ENCODE measurements around the gene HLA-A.
A peak's percentile ranks its signal among the peaks of the same experiment; 100 is the strongest.
"Not testable (repeated sequence)": the region's sequence is repeated elsewhere in the genome, so short reads cannot be mapped to it uniquely, and the experiment has no call there.

The HLA-A gene

DNA sequence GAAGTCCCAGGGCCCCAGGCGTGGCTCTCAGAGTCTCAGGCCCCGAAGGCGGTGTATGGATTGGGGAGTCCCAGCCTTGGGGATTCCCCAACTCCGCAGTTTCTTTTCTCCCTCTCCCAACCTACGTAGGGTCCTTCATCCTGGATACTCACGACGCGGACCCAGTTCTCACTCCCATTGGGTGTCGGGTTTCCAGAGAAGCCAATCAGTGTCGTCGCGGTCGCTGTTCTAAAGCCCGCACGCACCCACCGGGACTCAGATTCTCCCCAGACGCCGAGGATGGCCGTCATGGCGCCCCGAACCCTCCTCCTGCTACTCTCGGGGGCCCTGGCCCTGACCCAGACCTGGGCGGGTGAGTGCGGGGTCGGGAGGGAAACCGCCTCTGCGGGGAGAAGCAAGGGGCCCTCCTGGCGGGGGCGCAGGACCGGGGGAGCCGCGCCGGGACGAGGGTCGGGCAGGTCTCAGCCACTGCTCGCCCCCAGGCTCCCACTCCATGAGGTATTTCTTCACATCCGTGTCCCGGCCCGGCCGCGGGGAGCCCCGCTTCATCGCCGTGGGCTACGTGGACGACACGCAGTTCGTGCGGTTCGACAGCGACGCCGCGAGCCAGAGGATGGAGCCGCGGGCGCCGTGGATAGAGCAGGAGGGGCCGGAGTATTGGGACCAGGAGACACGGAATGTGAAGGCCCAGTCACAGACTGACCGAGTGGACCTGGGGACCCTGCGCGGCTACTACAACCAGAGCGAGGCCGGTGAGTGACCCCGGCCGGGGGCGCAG lies at the start of gene HLA-A:
Gene HLA-A, plus strand, starts transcription at position 258 of the 778 bp plus-strand sequence. Its CDS starts 22 bp downstream, at position 280.
- peak; percentile 78 to 90 for DNase-seq (ENCODE audit: extremely low read depth in 1 of 2, low read depth in 1 of 2)

DNA sequence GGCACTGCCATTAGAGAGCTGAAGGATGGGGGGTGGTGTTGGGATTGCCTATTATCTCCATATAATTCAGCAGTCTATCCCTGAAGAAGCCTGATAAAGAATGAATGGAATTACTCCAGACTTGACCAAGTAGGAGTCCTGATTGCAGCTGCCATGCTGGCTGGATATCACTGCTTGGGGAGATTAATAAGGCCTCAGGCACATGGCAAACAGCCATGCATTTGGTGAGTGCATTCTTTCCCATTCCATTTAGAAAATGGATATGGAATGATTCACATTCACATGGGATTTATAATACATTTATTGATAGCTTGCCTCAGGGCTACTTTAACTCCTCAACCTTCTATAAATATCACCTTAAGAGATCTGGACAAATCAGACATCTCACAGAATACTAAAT lies 49.6 kb upstream of the HLA-A start:
- no peak for DNase-seq (ENCODE audit: extremely low read depth in 1 of 2, low read depth in 1 of 2)

DNA sequence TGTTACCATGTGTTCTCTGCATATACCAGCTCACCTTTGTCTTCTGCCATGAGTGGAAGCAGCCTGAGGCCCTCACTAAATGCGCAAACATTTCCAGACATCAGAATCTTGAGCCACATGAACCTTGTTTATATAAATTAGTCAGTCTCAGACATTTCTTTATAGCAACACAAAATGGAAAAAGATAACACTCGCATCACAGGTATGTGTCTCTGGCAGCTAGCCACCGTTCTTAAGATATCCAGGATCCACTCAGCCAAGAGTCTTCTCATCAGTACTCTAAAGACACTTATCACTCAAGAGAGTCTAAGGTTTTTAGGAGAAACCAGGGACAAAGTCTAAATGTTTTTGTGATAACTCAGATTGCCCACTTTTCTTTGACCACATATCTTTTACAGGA lies 43.1 kb upstream of the HLA-A start:
- DNase-seq (ENCODE audit: extremely low read depth in 1 of 2, low read depth in 1 of 2) = no peak

DNA sequence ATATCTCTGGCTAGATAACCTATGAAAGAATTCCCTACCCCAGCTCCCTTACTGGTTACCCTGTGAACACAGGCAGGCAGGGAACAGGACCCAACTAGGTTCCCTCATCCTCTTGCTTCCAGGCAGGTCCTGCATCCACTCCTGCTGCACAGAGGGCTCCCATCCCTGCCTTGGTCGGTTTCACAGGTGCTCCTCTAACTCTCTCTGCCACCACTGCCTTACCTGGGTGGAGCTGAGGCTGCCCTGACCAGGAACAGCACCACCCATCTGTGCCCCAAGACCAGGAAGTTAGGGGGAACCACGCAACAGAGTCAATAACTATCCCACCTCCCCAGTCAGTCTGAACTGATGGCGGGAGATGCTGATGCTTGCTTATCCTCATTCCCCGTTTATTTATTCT lies 37.0 kb upstream of the HLA-A start:
- no peak for DNase-seq (ENCODE audit: extremely low read depth in 1 of 2, low read depth in 1 of 2)

DNA sequence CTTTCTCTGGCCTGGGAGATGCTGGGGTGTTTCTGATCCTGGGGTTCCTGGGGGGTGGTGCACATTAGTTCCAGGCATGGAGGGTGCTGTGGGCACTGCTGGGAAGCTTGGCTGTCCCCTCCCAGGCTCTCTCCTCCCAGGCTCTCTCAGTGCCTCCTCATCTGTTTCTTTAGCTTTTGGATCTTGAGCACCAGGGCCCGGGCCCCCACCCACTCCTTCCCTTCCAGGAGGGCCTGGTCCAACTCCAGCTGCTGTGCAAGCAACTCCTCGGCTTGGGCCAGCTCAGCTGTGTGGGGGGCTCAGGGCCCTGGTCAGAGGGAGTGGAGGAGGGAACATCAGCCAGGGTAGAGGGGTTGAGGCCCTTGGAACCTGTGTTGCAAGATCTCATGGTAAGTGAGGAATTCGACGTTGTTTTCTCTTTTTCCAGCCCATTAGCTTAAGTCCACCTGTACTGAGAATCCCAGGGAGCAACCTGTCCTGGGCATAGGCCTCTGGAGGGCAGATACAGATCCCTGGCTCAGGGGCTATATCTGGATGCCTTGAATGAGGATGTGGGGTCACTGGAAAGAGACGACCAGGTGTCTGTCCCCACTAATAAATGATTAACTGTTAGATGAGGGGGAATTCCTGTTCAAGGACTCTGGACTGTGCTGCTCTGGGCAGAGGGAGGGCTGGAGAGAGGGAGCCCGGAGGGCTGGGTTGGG lies 34.5 kb upstream of the HLA-A start:
- DNase-seq (ENCODE audit: extremely low read depth in 1 of 2, low read depth in 1 of 2) = no peak

DNA sequence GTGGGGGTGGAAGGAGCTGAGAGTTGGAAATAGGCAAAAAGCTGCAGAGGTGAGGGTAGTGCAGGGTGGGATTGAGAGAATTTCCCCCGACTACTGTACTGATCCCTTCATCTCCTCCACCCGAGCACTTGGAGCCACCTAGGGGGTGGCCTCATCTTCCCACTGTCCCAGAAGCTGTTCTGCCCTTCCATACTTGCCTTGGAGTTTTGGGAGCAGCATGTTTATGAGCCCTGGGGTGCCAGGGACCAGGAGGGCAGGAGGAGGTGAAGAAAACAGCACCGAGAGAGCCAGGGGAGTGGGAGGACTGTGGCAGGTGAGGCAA lies 34.0 kb upstream of the HLA-A start:
- no peak for DNase-seq (ENCODE audit: extremely low read depth in 1 of 2, low read depth in 1 of 2)

DNA sequence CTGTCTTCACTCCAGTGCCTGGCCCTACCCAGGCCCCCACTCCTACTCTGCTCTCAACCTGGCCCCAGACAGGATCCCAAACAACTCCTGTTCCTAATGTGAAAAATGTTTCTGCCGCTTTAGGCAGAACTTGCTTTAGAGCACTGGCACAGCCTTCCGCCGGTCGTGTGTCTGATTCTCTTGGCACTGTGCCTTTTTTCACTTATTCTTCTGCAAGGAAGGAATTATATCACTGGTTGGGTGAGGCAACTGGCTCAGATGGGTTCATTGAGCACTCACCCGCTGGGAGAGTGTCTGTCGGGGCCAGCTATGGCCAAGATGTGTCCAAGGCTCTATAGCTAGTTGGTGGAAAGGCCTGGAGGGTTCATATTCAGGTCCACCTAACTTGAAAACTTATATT lies 33.6 kb upstream of the HLA-A start:
- DNase-seq (ENCODE audit: extremely low read depth in 1 of 2, low read depth in 1 of 2) = no peak

DNA sequence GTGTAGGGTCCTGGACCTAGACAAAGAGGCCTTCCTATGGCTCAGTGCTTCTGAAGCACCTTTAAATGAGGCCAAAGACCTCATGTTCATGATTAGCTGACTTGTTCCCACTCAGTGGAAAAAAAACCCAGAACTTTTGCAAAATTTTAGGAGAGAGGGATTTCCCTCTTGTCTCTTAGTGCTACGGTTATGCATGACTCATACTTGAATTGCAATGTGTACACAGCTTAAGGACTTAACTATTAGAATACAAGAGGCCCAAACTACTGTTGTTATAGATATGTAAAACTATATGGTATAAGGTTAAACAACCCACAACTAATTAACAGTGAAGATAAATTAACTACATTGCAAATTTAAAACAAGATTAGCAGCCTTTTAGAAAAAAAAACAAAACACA lies 32.3 kb upstream of the HLA-A start:
- no peak for DNase-seq (ENCODE audit: extremely low read depth in 1 of 2, low read depth in 1 of 2)

DNA sequence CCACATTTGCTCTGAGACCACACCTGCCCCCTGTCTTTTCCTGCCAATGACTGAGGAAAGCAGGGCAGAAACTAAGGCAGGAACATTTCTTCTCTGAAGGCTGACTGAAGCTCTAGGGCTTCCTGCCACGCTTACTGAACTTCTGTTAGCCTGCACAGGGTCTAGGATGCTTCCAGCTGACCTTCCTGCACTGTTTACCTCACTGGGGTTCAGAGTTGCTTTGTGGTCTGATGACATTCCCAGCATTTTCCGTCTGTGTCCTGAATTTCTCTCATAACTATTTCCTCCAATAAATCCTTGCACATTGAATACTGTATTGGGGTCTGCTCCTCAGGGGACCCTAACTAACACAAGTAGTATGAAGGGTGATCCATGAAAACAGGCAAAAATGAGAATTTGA lies 29.5 kb upstream of the HLA-A start:
- no peak for DNase-seq (ENCODE audit: extremely low read depth in 1 of 2, low read depth in 1 of 2)

DNA sequence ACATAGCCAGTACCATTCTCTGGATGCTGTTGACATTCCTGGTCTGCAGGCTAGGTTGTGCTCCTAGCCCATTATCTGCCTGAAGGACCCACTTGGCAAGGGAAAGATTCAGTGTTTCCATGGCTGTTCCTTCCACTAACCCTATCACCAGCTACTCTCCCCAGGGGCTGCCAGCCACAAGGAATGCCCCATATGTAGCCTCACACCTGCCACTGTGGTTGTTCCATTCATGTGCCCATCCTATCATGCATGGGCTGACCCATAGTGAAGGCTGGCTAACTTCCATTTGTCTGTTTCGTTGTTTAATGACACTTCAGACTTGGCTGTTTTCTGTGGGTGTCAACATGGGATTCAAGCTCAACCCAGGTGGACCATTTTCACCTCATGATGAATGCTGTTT lies 25.6 kb upstream of the HLA-A start:
- DNase-seq (ENCODE audit: extremely low read depth in 1 of 2, low read depth in 1 of 2) = no peak

DNA sequence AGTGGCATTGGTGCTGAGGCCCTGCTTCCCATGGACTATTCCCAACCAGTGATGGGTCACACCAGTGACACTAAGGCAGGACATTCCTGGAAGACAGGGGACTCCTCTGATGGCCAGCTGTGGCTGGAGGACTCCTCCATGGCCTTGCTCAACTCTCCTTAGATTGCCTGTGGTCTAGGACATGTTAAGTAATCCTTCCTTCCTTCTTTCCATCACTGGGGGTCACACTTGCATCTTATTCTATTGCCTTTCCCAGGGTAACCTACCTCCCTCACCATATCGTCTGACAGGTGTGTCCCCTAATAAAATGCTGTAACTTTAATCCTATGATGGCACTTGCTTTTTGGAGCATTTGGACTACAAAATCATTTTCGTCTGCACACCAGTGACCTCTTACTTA lies 24.5 kb upstream of the HLA-A start:
- no peak for DNase-seq (ENCODE audit: extremely low read depth in 1 of 2, low read depth in 1 of 2)

DNA sequence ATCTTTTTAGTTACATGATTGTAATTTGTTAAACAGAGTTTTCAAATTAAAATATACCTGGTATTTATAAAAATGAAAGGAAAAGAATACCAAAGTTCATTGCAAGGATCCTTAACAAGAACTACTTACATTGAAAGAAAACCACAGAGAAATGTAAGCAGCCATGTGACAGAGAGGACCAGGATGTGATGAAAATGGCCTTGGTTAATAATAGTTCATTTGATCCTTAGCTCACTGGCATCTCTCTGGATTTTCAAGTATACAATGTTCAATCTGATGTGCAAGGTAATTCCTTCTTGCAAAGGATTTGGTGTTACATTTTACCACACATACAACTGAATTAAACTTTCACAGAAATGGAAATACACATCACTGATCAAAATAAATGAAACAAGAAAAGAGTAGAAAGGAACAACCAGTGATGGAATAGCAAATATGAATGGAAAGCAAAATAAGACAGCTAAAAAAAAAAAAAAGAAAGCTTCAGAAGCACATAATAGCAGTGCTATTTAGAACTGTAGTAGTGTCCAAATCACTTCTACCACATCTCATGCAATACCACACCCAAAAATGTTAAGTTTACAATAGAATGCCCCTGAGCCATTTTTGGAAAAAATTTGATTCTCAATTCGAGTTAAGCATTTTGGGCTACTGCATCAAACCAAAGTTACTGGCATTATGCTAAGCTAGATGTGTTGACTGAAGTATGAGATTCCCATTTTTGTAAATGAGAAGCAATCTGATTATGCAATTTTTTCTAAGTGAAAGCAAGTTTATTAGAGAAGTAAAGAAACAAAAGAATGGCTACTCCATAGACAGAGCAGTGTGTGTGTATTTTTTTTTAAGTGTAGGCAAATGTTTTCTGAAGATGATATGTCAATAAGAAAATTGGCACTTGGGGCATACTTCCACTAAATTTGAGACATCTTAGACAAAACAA lies 22.6 kb upstream of the HLA-A start:
- no peak for DNase-seq (ENCODE audit: extremely low read depth in 1 of 2, low read depth in 1 of 2)

DNA sequence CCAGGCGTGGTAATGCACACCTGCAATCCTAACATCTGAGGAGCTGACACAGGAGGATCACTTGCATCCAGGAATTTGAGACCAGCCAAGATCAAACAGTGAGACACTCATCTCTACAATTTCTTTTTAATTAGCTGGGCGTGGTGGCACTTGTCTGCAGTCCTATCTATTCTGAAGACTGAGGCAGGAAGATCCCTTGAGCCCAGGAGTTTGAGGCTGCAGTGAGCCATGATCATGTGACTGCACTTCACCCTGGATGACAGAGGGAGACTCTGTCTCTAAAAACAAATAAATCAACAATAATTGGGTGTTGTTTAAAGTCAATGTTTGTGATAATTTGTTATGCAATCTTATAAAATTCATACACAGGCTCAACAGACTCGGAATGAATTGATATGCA lies 18.0 kb upstream of the HLA-A start:
- no peak for DNase-seq (ENCODE audit: extremely low read depth in 1 of 2, low read depth in 1 of 2)

DNA sequence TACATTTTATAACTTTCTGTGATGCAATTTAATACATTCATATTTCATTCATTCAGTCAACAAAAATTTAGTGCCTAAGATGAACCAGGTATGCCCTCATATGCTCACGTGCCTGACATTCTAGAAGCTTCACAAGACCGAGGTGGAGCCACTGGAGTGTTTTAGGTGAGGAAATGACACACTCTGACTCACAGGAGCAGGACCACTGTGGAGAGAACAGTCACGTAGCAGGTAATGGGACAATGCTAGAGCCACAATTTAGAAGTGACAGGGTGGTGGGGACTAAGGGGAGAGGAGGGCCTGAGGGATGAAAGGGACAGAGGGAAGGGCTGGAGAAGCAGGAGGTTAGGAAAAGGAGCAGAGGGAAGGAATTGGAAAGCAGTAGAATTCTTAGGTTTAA lies 17.6 kb upstream of the HLA-A start:
- peak in 1 of 2 donors; percentile 22 for DNase-seq (ENCODE audit: extremely low read depth in 1 of 2, low read depth in 1 of 2)

DNA sequence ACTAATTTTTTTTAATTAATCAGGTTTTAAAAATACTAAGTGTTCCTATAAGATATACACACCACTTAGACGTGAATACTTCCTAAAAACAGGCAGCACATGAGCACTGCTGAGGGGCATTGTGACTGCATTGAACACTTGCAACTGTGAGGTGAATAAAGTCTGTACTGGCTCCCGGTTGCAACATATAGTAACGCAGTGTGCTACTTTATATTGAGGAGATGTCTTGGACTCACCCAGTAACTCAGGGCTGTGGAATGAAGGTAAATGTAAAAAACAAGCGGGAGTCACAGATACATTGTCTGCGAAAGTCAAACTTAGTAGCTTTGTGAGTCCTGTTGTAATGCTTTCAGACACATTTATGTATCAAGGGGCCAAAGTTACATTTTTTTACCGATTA lies 17.0 kb upstream of the HLA-A start:
- no peak for DNase-seq (ENCODE audit: extremely low read depth in 1 of 2, low read depth in 1 of 2)

DNA sequence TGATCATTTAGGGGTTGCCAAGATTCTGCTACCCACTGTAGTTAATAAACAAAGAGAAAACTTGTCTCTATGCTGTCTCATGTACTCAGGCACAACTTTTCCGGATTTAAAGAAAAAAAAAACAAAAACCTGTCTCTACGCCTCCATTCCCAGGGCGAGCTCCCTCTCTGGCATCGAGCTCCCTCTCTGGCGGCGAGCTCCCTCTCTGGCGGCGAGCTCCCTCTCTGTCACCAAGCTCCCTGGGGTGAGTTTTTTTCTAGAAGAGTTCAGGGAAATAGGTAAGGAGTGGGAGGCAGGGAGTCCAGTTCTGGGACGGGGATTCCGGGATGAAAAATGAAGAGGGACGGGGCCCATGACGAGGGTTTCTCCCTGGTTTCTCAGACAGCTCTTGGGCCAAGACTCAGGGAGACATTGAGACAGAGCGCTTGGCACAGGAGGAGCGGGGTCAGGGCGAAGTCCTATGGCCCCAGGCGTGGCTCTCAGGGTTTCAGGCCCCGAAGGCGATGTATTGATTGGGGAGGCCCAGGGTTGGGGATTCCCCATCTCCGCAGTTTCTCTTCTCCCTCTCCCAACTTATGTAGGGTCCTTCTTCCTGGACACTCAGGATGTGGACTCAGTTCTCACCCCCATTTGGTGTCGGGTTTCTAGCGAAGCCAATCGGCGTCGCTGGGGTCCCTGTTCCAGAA lies 16.5 kb upstream of the HLA-A start:
- DNase-seq (ENCODE audit: extremely low read depth in 1 of 2, low read depth in 1 of 2) = no peak

DNA sequence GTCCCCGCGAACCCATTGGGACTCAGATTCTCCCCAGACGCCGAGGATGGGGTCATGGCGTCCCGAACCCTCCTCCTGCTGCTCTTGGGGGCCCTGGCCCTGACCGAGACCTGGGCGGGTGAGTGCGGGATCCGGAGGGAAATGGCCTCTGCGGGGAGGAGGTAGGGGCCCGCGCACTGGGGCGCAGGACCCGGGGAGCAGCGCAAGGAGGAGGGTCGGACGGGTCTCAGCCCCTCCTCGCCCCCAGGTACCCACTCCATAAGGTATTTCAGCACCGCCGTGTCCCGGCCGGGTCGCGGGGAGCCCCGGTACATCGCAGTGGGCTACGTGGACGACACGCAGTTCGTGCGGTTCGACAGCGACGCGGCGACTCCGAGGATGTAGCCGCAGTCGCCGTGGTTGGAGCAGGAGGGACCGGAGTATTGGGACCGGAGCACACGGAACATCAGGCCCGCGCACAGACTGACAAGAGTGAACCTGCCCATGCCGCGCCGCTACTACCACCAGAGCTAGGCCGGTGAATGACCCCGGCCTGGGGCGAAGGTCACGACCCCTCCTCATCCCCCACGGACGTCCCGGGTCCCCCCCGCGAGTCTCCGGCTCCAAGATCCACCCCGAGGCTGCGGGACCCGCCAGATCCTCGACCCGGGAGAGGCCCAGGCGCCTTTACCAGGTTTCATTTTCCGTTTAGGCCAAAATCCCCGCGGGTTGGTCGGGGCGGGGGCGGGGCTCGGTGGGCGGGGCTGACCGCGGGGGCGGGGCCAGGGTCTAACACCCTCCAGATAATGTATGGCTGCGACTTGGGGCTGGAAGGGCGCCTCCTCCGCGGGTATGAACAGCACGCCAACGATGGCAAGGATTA lies 15.7 kb upstream of the HLA-A start:
- peak in 1 of 2 donors; percentile 78 for DNase-seq (ENCODE audit: extremely low read depth in 1 of 2, low read depth in 1 of 2)

DNA sequence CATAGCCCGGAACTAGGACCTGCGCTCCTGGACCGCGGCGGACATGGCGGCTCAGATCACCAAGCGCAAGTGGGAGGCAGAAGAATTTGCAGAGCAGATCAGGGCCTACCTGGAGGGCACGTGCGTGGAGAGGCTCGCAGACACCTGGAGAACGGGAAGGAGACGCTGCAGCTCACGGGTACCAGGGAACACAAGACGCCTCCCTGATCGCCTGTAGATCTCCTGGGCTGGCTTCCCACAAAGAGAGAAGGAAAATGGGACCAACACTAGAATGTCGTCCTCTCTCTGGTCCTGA lies 15.1 kb upstream of the HLA-A start:
- DNase-seq (ENCODE audit: extremely low read depth in 1 of 2, low read depth in 1 of 2) = no peak

DNA sequence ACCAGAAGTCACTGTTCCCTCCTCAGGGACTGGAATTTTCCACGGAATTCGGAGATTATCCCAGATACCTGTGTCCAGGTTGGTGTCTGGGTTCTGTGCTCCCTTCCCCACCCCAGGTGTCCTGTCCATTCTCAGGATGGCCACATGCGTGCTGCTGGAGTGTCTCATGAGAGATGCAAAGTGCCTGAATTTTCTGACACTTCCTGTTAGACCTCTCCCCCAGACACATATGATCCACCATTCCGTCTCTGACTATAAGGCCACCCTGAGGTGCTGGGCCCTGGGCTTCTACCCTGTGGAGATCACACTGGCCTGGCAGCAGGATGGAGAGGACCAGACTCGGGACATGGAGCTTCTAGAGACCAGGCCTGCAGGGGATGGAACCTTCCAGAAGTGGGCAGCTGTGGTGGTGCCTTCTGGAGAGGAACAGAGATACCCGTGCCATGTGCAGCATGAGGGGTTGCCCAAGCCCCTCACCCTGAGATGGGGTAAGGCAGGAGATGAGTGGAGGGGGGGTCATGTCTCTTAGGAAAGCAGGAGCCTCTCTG lies 14.4 kb upstream of the HLA-A start:
- DNase-seq (ENCODE audit: extremely low read depth in 1 of 2, low read depth in 1 of 2) = no peak

DNA sequence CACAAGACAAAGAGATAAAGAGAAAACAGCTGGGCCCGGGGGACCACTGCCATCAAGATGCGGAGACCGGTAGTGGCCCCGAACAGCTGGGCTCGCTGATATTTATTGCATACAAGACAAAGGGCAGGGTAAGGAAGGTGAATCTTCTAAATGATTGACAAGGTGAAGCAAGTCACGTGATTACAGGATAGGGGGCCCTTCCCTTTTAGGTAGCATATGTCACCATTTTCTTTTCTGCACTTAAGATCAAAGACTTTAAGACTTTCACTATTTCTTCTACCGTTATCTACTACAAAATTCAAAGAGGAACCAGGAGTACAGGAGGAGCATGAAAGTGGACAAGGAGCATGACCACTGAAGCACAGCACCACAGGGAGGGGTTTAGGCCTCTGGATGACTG lies 12.3 kb upstream of the HLA-A start:
- DNase-seq (ENCODE audit: extremely low read depth in 1 of 2, low read depth in 1 of 2) = not testable (repeated sequence)
